ENCODE results near the gene STRN3. TPM values are rescaled to one million over a fixed set of nuclear protein-coding genes. Genes with fewer than 3 reads are reported as not detected.
A peak's percentile ranks its signal among the peaks of the same experiment; 100 is the strongest.

STRN3 gene
- total RNA-seq, 2 experiments from 2014 or later, result 14.7 to 15.3 TPM

DNA sequence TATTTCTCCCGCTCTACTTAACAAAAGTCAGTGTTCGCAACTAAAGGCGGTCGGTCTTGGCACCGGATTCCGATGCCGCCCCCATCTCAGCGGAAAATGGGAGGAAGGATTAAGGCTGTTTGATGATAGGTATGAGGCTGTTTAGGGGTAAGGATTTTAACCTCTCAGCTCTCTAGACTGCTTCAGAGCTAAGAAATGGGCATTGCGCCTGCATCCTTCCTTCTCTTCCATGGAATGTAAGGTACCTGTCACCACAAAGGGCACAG lies 150.5 kb downstream of the STRN3 start:
- Mint-ChIP-seq H3K4me3 (peak overlapping the region; percentile 74), H3K9me3 (no peaks in the 10 kb centered on the region), H3K27me3 (peaks cover 41% of the 10 kb centered on the region), H3K27ac (no peak overlapping the region), H3K36me3 (ENCODE audit: low read depth) (no peaks in the 10 kb centered on the region), H3K4me1 (ENCODE audit: low read depth) (peaks cover 13% of the 10 kb centered on the region)
- no peak for DNase-seq
- CTCF ChIA-PET, result interaction anchor here (1.2 kb wide), 1 partner anchor 12 kb away, joined by 3 read pairs; no protein-coding TSS in a partner anchor
- TF ChIP-seq, protein P1, sequence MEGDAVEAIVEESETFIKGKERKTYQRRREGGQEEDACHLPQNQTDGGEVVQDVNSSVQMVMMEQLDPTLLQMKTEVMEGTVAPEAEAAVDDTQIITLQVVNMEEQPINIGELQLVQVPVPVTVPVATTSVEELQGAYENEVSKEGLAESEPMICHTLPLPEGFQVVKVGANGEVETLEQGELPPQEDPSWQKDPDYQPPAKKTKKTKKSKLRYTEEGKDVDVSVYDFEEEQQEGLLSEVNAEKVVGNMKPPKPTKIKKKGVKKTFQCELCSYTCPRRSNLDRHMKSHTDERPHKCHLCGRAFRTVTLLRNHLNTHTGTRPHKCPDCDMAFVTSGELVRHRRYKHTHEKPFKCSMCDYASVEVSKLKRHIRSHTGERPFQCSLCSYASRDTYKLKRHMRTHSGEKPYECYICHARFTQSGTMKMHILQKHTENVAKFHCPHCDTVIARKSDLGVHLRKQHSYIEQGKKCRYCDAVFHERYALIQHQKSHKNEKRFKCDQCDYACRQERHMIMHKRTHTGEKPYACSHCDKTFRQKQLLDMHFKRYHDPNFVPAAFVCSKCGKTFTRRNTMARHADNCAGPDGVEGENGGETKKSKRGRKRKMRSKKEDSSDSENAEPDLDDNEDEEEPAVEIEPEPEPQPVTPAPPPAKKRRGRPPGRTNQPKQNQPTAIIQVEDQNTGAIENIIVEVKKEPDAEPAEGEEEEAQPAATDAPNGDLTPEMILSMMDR (IDR thresholded peaks at IDR 0.05), result no peak
- POLR2A ChIA-PET, result no interaction called here
- ATAC-seq, result no peak
- intact Hi-C loops (cut with micrococcal nuclease), result no loop called here

GRCh38 chr14:30874999-30875787 lies 151.0 kb downstream of the STRN3 start:
- no peak overlapping the region for H3K27ac Mint-ChIP-seq
- H3K4me3 Mint-ChIP-seq, result peak overlapping the region; percentile 74
- intact Hi-C loops (cut with micrococcal nuclease), result no loop called here
- POLR2A ChIA-PET, result no interaction called here
- peaks cover 13% of the 10 kb centered on the region for H3K4me1 Mint-ChIP-seq (ENCODE audit: low read depth)
- no peaks in the 10 kb centered on the region for H3K36me3 Mint-ChIP-seq (ENCODE audit: low read depth)
- ATAC-seq (peak; percentile 41), DNase-seq (peak; percentile 22)
- H3K9me3 Mint-ChIP-seq, result no peaks in the 10 kb centered on the region
- H3K27me3 Mint-ChIP-seq, result peaks cover 44% of the 10 kb centered on the region
- CTCF ChIA-PET, result interaction anchor here (1.3 kb wide), 1 partner anchor 36 kb away, joined by 3 read pairs; no protein-coding TSS in a partner anchor
- TF ChIP-seq, protein P1 (IDR thresholded peaks at IDR 0.05), result no peak

DNA sequence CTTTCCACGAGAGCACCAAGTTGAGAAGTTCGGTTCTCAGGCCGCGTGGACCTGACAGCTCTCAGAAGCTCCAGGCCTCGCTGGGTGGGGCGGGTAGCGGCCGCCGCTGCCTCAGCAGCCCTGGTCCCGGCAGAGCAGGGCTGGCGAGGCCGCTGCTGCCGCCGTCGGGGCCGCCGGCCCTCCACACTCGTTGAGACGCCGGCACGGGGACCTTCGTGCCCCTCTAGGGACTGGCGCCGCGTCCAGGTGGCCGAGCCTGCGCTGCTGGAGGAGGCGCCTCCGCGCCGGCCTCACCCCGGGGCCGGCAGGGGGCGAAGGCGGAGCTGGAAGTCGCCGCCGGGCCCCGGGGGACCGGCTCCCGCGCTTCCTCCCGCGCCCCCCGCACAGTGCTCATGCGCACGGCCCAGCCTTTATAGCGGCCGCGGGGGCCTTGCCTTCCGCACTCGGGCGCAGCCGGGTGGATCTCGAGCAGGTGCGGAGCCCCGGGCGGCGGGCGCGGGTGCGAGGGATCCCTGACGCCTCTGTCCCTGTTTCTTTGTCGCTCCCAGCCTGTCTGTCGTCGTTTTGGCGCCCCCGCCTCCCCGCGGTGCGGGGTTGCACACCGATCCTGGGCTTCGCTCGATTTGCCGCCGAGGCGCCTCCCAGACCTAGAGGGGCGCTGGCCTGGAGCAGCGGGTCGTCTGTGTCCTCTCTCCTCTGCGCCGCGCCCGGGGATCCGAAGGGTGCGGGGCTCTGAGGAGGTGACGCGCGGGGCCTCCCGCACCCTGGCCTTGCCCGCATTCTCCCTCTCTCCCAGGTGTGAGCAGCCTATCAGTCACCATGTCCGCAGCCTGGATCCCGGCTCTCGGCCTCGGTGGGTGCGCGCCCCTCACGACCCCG lies 151.8 kb downstream of the STRN3 start, which contains the start of gene COCH:
Gene COCH (plus strand): TSS at position 440 of the 879 bp plus-strand sequence. CDS start 380 bp downstream, at position 820.
- Mint-ChIP-seq H3K27ac (no peak within 1 kb of the TSS), H3K36me3 (ENCODE audit: low read depth) (no peaks in the 10 kb centered on the region), H3K4me3 (peak within 1 kb of the TSS; percentile 74), H3K9me3 (no peaks in the 10 kb centered on the region), H3K27me3 (peaks cover 51% of the 10 kb centered on the region), H3K4me1 (ENCODE audit: low read depth) (peaks cover 13% of the 10 kb centered on the region)
- TF ChIP-seq, protein P1 (IDR thresholded peaks at IDR 0.05), result peak; percentile 32
- POLR2A ChIA-PET, result interaction anchor here (1.1 kb wide), 1 partner anchor 100 kb away, joined by 4 read pairs; no protein-coding TSS in a partner anchor
- CTCF ChIA-PET, result interaction anchor here (0.6 to 1.4 kb wide), 5 partner anchors 37 to 1125 kb away, joined by 3 to 4 read pairs (median 3); no protein-coding TSS in a partner anchor
- intact Hi-C loops (cut with micrococcal nuclease), result no loop called here
- DNase-seq, result peak; percentile 54
- ATAC-seq, result peak; percentile 83

DNA sequence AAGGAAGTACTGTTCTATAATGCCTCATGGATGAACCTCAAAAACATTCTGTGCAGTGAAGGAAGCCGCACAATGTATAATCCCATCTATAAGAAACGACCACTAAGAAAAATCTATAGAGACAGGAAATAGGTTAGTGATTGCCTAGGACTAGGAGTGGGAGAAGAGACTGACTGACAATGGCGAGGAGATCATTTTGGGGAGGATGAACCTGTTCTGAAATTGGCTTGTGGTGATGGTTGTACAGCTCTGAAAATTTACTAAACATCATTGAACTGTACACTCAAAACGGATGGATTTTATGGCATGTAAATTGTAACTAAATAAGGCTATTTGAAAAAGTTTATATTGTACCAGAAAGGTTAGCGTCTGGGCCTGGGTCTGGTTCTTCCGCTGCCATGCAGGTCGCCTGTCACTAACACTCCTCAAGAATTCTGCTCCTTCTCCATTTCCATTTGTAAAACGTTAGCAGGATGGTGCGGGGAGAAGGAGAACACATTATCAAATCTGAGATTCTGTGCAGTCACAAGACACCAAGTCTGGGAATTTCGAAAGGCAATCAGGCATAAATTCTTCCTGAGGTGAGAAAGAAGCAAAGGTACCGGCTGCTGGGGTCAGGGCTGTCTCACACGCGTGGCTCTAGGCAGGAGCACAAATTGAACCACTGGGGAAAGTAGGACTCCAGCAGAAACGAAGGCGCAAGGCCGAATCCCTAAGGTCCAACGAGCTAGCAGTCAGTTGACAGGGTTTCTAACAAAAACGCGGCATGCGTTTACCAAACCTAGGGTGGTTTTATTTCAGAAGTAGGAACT lies 152.7 kb downstream of the STRN3 start:
- no peaks in the 10 kb centered on the region for H3K9me3 Mint-ChIP-seq
- H3K36me3 Mint-ChIP-seq (ENCODE audit: low read depth), result no peaks in the 10 kb centered on the region
- POLR2A ChIA-PET, result interaction anchor here (0.6 to 1.1 kb wide), 2 partner anchors 99 to 173 kb away, joined by 3 to 4 read pairs; no protein-coding TSS in a partner anchor
- CTCF ChIA-PET, result interaction anchor here (0.6 to 1.4 kb wide), 5 partner anchors 38 to 1126 kb away, joined by 3 to 4 read pairs (median 3); no protein-coding TSS in a partner anchor
- no peak overlapping the region for H3K27ac Mint-ChIP-seq
- no peak for DNase-seq
- TF ChIP-seq, protein P1 (IDR thresholded peaks at IDR 0.05), result no peak
- intact Hi-C loops (cut with micrococcal nuclease), result no loop called here
- peaks cover 13% of the 10 kb centered on the region for H3K4me1 Mint-ChIP-seq (ENCODE audit: low read depth)
- peak overlapping the region; percentile 41 for H3K4me3 Mint-ChIP-seq
- no peak for ATAC-seq
- peaks cover 55% of the 10 kb centered on the region for H3K27me3 Mint-ChIP-seq
